Stimulated activated CD8-positive, alpha-beta memory T cell treated with anti-CD3 and anti-CD28 coated beads, Interleukin-4, amount 100 ng/mL, for 1 hour (primary cell): ENCODE data around the gene SIM1.
"Not testable (repeated sequence)": the region's sequence is repeated elsewhere in the genome, so short reads cannot be mapped to it uniquely, and the experiment has no call there.

Experiments used
- DNase-seq, 2 donors: peaks; one replicate each; pipeline ENCODE4 v3.0.0-alpha.2; 2020; ENCODE audit warnings: low read depth in 2 of 2, low spot score in 1 of 2

Gene SIM1

DNA sequence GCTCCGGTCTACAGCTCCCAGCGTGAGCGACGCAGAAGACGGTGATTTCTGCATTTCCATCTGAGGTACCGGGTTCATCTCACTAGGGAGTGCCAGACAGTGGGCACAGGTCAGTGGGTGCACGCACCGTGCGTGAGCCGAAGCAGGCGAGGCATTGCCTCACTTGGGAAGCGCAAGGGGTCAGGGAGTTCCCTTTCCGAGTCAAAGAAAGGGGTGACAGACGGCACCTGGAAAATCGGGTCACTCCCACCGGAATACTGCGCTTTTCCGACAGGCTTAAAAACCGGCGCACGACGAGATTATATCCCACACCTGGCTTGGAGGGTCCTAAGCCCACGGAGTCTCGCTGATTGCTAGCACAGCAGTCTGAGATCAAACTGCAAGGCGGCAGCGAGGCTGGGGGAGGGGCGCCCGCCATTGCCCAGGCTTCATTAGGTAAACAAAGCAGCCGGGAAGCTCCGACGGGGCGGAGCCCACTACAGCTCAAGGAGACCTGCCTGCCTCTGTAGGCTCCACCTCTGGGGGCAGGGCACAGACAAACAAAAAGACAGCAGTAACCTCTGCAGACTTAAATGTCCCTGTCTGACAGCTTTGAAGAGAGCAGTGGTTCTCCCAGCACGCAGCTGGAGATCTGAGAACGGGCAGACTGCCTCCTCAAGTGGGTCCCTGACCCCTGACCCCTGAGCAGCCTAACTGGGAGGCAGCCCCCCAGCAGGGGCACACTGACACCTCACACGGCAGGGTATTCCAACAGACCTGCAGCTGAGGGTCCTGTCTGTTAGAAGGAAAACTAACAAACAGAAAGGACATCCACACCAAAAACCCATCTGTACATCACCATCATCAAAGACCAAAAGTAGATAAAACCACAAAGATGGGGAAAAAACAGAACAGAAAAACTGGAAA is 109.7 kb downstream of the SIM1 start:
- not testable (repeated sequence) for DNase-seq

DNA sequence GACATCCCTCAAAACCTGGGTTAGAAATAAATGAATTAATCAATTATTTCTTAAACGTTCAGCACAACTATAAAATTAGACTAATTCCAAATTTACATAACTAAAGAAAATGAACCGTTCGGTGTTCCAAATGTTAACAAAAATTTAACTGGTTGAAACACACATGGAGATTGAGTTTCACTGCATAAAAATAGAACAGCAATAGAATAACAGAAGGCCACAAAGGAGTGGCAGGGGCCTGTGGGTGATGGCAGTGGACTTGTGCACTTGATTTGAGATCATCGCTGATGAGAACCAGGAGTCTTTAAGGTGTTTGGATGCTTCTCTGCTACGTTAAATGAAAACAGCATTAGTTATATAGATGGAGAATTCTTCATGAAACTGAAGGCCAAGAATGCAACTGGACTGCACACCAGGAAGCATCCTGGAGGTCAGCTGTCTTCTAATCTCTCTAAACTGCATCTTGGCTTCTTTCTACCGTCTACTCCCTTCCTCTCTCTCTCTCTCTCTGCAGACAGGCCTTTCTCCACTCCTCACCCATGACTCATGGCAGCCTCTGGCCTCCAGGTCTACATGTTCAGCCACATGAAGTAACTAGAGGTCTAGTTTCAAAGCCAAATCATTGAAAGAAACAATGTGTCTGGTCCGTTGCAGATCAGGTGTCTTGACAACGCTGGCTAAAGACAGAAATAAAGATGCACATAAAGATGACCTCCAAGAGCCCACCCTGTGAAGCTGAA is 111.3 kb downstream of the SIM1 start:
- no peak for DNase-seq

DNA sequence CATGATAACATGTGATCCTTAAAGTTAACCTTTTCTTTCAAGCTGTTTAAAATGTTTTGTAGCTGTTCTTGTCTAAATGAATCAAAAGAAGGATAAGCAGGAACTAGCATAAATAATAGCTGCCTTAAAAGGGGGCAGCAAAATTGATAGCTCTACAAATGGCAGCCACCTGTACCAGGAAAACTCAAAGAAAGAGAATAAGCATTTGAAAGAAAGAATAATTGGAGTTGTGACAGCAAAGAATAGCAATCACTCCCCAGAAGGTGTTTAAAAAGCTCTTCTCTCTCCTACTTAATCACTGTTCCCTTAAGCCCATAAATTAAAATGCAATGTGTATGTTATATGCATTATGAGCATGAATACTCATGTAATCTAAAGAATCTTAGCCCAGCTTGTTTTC is 114.6 kb downstream of the SIM1 start:
- no peak for DNase-seq

- DNase-seq: no peak
These were observed 115.4 kb downstream of the SIM1 start for GRCh38 chr6:100349366-100349765.

- DNase-seq: no peak
These were observed 116.7 kb downstream of the SIM1 start for GRCh38 chr6:100347901-100348550.

DNA sequence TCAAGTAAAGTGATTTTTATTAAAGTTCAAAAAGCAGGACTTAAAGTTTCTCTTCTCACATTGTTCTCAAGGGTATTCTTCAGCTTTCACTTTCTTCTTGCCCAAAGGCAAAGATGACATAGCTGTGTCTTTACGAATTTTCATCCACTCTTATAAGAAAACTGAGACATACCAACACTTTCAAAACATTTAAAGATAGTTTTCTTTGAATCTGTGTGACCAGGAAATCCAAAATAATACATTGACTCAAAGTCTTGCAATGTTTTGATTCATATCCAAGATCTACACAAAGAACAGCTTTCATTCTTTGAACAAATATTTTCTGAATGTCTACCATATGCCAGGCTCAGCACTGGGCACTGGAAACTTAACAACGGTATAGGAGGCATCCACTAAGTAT is 117.9 kb downstream of the SIM1 start:
- no peak for DNase-seq

GRCh38 chr6:100346203-100346602 is 118.5 kb downstream of the SIM1 start:
- DNase-seq: no peak

GRCh38 chr6:100344761-100345160 is 120.0 kb downstream of the SIM1 start:
- no peak for DNase-seq

- DNase-seq: no peak
These were observed 120.4 kb downstream of the SIM1 start for GRCh38 chr6:100344321-100344720.

DNA sequence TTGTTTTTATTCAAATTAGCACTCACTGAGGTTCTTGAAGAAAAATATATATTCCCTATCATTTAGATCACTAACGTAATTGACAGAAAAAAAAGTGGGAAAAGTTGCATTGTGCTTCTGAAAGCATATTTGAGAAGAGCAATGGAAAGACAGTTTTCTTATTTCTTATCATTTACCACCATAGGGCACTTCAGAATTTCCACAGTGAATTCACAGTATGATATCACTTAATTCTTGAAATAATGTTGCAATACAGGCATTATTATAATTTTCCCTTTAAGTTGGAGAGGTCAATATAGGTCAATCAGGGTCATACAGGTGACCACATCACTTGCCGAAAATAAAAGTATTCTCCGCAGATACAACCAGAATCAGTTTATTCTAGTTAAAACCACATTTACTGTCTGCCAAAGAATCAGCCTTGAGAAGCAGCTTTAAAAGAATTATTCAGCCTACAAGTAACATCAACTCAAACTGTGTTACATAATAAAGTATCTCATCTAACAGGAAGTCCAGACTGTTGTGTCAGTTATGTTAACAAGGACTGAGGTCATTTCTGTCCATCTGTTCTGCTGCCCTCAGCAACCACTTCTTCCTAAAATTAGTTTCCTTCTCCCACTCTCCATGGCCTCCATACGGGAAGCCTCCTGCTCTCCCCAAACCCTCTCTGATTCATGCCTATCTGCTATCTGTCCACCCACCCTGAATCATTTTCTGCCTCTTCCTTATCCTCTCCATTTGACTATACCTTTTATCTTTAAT is 121.2 kb downstream of the SIM1 start:
- DNase-seq: no peak

DNA sequence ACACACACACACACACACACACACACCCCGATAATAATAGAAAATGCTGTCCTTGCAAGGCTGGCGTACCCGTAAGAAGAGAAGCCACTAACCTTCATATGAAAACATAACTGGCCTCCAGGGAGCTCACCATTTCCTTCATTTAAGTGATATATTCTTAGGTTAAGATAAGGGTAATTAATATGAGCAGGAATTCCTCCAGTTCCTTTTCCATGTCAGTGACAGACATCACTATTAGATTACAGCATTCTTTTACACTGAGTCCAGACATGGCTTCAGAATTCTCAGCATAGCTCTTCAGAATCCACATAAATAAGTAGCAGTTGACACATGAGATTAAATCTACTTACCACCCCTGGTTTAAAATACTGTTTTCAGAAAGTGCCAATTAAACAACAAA is 121.9 kb downstream of the SIM1 start:
- DNase-seq: no peak

GRCh38 chr6:100339574-100340255 is 125.0 kb downstream of the SIM1 start:
- no peak for DNase-seq

DNA sequence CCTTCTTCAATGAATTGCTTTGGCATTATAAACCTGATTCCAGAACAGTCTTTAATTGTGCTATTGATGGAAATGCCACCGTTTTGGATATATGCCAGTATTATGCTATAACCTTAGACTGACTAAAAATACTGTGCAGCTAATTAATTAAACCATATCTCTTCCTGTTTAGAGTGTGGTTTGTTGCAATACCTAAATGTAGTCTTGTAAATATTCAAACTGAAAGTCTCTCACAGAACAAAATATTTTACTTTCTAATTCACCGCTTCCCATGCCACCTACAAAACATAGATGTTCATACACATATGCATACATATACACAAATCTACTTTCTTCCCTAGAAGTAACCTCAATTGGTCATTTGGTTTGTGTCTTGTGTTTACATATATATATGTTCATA is 126.6 kb downstream of the SIM1 start:
- DNase-seq: no peak

DNA sequence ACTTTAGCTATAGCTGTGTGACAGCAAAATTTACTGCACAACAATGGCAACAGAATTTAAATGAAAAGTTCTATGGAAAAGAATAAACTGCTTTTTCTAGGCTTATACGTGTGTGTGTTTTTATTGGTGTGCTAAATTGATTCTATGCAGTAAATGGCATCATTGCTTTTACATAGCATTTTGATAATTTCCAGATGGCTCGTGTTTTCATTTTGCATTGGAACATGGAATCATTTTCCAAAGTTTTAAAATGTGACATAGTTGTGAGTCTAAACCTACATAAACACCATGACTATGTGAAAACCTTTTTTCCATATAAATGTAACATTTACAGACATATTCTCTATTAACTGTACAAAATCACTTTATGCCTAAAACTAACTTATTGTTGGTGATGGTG is 127.8 kb downstream of the SIM1 start:
- DNase-seq: no peak

- no peak for DNase-seq
These were observed 128.7 kb downstream of the SIM1 start for GRCh38 chr6:100335991-100336390.
